ENCODE data around the gene ITPRIP. TPM values are rescaled to one million over a fixed set of nuclear protein-coding genes. Genes with fewer than 3 reads are reported as not detected.

ITPRIP gene
- 10.8 TPM for total RNA-seq

GRCh38 chr10:104337985-104338735, at the start of gene ITPRIP:
TSS of gene ITPRIP (minus strand) at chr10:104338465. CDS start at chr10:104316051, 22,414 bp downstream.
- DNase-seq (ENCODE audit: low read depth in 2 of 3, low spot score in 2 of 3), result peak; percentile 62 to 83 (median 81)

GRCh38 chr10:104387130-104387888, 49.0 kb upstream of the ITPRIP start:
- DNase-seq (ENCODE audit: low read depth in 2 of 3, low spot score in 2 of 3), result peak in 1 of 3 donors; percentile 39

GRCh38 chr10:104380336-104380735, 42.1 kb upstream of the ITPRIP start:
- no peak for DNase-seq (ENCODE audit: low read depth in 2 of 3, low spot score in 2 of 3)

- DNase-seq (ENCODE audit: low read depth in 2 of 3, low spot score in 2 of 3), result no peak
These were observed 38.6 kb upstream of the ITPRIP start for GRCh38 chr10:104376784-104377300.

GRCh38 chr10:104374591-104374990, 36.3 kb upstream of the ITPRIP start:
- DNase-seq (ENCODE audit: low read depth in 2 of 3, low spot score in 2 of 3), result no peak

- no peak for DNase-seq (ENCODE audit: low read depth in 2 of 3, low spot score in 2 of 3)
These were observed 33.5 kb upstream of the ITPRIP start for GRCh38 chr10:104371753-104372152.

- no peak for DNase-seq (ENCODE audit: low read depth in 2 of 3, low spot score in 2 of 3)
These were observed 30.1 kb upstream of the ITPRIP start for GRCh38 chr10:104368381-104368780.

- DNase-seq (ENCODE audit: low read depth in 2 of 3, low spot score in 2 of 3), result no peak
These were observed 29.6 kb upstream of the ITPRIP start for GRCh38 chr10:104367904-104368303.

- no peak for DNase-seq (ENCODE audit: low read depth in 2 of 3, low spot score in 2 of 3)
These were observed 21.5 kb upstream of the ITPRIP start for GRCh38 chr10:104359811-104360210.

GRCh38 chr10:104353325-104354048, 15.2 kb upstream of the ITPRIP start, which contains the start of gene CFAP58:
TSS of gene CFAP58 (plus strand) at chr10:104353833. CDS start at chr10:104353898, 65 bp downstream.
- DNase-seq (ENCODE audit: low read depth in 2 of 3, low spot score in 2 of 3), result peak; percentile 91

- DNase-seq (ENCODE audit: low read depth in 2 of 3, low spot score in 2 of 3), result no peak
These were observed 13.7 kb upstream of the ITPRIP start for GRCh38 chr10:104351919-104352318.

- DNase-seq (ENCODE audit: low read depth in 2 of 3, low spot score in 2 of 3), result peak in 2 of 3 donors; percentile 77 to 88
These were observed 12.9 kb upstream of the ITPRIP start for GRCh38 chr10:104351061-104351702.

GRCh38 chr10:104350127-104350635, 11.9 kb upstream of the ITPRIP start:
- DNase-seq (ENCODE audit: low read depth in 2 of 3, low spot score in 2 of 3), result peak in 2 of 3 donors; percentile 64 to 88

GRCh38 chr10:104349623-104350126, 11.4 kb upstream of the ITPRIP start:
- peak in 1 of 3 donors; percentile 43 for DNase-seq (ENCODE audit: low read depth in 2 of 3, low spot score in 2 of 3)

GRCh38 chr10:104348601-104349000, 10.3 kb upstream of the ITPRIP start:
- no peak for DNase-seq (ENCODE audit: low read depth in 2 of 3, low spot score in 2 of 3)

GRCh38 chr10:104347295-104348045, 9.2 kb upstream of the ITPRIP start:
- no peak for DNase-seq (ENCODE audit: low read depth in 2 of 3, low spot score in 2 of 3)

- DNase-seq (ENCODE audit: low read depth in 2 of 3, low spot score in 2 of 3), result no peak
These were observed 7.7 kb upstream of the ITPRIP start for GRCh38 chr10:104345941-104346340.

- DNase-seq (ENCODE audit: low read depth in 2 of 3, low spot score in 2 of 3), result no peak
These were observed 7.2 kb upstream of the ITPRIP start for GRCh38 chr10:104345515-104345914.

- no peak for DNase-seq (ENCODE audit: low read depth in 2 of 3, low spot score in 2 of 3)
These were observed 6.0 kb upstream of the ITPRIP start for GRCh38 chr10:104344219-104344618.

All from hematopoietic multipotent progenitor cell (in vitro differentiated cells).